Measurements from ENCODE around the gene SLC12A7. TPM values are rescaled to one million over a fixed set of nuclear protein-coding genes. Genes with fewer than 3 reads are reported as not detected.

Gene SLC12A7
- total and polyA plus RNA-seq, 9 of the 15 experiments (the other 6 are each of a cell fraction or from before 2014, with no cell fraction given), result 0.01 to 3.1 (median 0.56) TPM

GRCh38 chr5:1051366-1051720 lies 60.5 kb downstream of the SLC12A7 start:
- DNase-seq (ENCODE audit: extremely low read depth in 1 of 4, low spot score in 3 of 4), result no peak
- peaks cover 31% of the 10 kb centered on the region for H4K20me1 ChIP-seq (replicated peaks; ENCODE audit: control insufficient read depth, insufficient read depth, low read length)
- FAIRE-seq, result no peak
- H3K9me3 ChIP-seq (replicated peaks; ENCODE audit: control insufficient read depth, insufficient read depth, low read depth, low read length), result no peaks in the 10 kb centered on the region; the same call in 1 of the 2 replicates
- H3K36me3 ChIP-seq (ENCODE audit: control insufficient read depth, insufficient read depth, low read length), result no peaks in the 10 kb centered on the region
- CTCF ChIA-PET (ENCODE audit: low intra/inter-chr PET ratio), result interaction anchor here (1.0 kb wide), 1 partner anchor 89 kb away, joined by 3 read pairs; no protein-coding TSS in a partner anchor
- POLR2A ChIA-PET, result interaction anchor here (0.7 kb wide), 1 partner anchor 74 kb away, joined by 3 read pairs; no protein-coding TSS in a partner anchor
- no TSS peak for BruUV-seq (replicated peaks)
- 0 out of 4 replicates have a peak overlapping the region, but pooled peaks of 1 of the 2 experiments have one; percentile 66 for H3K9ac ChIP-seq (ENCODE audit: insufficient read depth in 1 of 2, low read depth in 2 of 2, low read length in 2 of 2)
- H3K27me3 ChIP-seq (ENCODE audit: control insufficient read depth in 2 of 2, insufficient read depth in 2 of 2, low read length in 2 of 2), result peaks cover 44 to 74% of the 10 kb centered on the region in 2 experiments
- no peak for ATAC-seq
- H3K9me1 ChIP-seq (ENCODE audit: control insufficient read depth, insufficient read depth, low read length), result no peaks in the 10 kb centered on the region
- no peak overlapping the region for H3K4me2 ChIP-seq (ENCODE audit: insufficient read depth, low read length)
- in situ Hi-C loops (cut with MboI), result no loop called here
- no peak overlapping the region for H3K27ac ChIP-seq (ENCODE audit: extremely low read depth, low read depth, low read length)
- H3K4me1 ChIP-seq (replicated peaks in 1 of 2; ENCODE audit: control insufficient read depth in 2 of 2, insufficient read depth in 2 of 2, low read length in 2 of 2), result peaks cover 0 to 38% of the 10 kb centered on the region in 2 experiments; a peak in 1 of 5 replicates
- no peak overlapping the region for H3K4me3 ChIP-seq
- intact Hi-C loops (cut with micrococcal nuclease), result no loop called here
- WGBS (ENCODE audit: insufficient coverage, low coverage, missing lambda C conversion rate), result 6% methylated on average over 16 of the region's 16 CpGs
- no peak overlapping the region for H2AFZ ChIP-seq (ENCODE audit: low read depth, low read length)
- H3K79me2 ChIP-seq (ENCODE audit: control insufficient read depth, insufficient read depth, low read length), result no peaks in the 10 kb centered on the region
- no peak for TF ChIP-seq MTA3 (IDR thresholded peaks at IDR 0.05; ENCODE audit: borderline replicate concordance)
- no peak for TF ChIP-seq ARID1B (IDR thresholded peaks at IDR 0.05)
- TF ChIP-seq ZNF124 (CRISPR knock-in tag; IDR thresholded peaks at IDR 0.05), result no peak
- TF ChIP-seq ZNF436 (CRISPR knock-in tag; IDR thresholded peaks at IDR 0.05), result no peak
- TF ChIP-seq FOXJ2 (tag; IDR thresholded peaks at IDR 0.05), result no peak
- no peak for TF ChIP-seq MED1 (CRISPR knock-in tag; IDR thresholded peaks at IDR 0.05; ENCODE audit: borderline replicate concordance)
- no peak for TF ChIP-seq ZBTB9 (CRISPR knock-in tag; IDR thresholded peaks at IDR 0.05)
- no peak for TF ChIP-seq ZNF224 (CRISPR knock-in tag; IDR thresholded peaks at IDR 0.05)
- no peak for TF ChIP-seq SRSF9 (IDR thresholded peaks at IDR 0.05; ENCODE audit: borderline replicate concordance, low read depth, low read length)
- no peak for TF ChIP-seq HMG20A (CRISPR knock-in tag; conservative IDR thresholded peaks at IDR 0.05)
- TF ChIP-seq HES1 (IDR thresholded peaks at IDR 0.05; ENCODE audit: low read depth), result no peak
- TF ChIP-seq DMBX1 (CRISPR knock-in tag; IDR thresholded peaks at IDR 0.05; ENCODE audit: borderline replicate concordance), result no peak
- TF ChIP-seq ZNF239 (CRISPR knock-in tag; IDR thresholded peaks at IDR 0.05), result no peak
- TF ChIP-seq ILK (tag; IDR thresholded peaks at IDR 0.05; ENCODE audit: borderline replicate concordance, low read depth), result no peak
- no peak for TF ChIP-seq SIN3A (IDR thresholded peaks at IDR 0.05; ENCODE audit: borderline replicate concordance in 2 of 2, control insufficient read depth in 1 of 2, low read depth in 2 of 2, low read length in 2 of 2)
- no peak for TF ChIP-seq POLR2B (IDR thresholded peaks at IDR 0.05; ENCODE audit: low read depth, partially characterized antibody)
- no peak for TF ChIP-seq UBTF (IDR thresholded peaks at IDR 0.05; ENCODE audit: borderline replicate concordance in 1 of 2, low read depth in 2 of 2, low read length in 2 of 2)
- no peak for TF ChIP-seq THRB (CRISPR knock-in tag; conservative IDR thresholded peaks at IDR 0.05)

Data from K562 (cell line).